Ureter (tissue), 1 donor: Measurements from ENCODE around the gene GREB1. TPM values are rescaled to one million over a fixed set of nuclear protein-coding genes. Genes with fewer than 3 reads are reported as not detected.

Experiments used
- DNase-seq: peaks from one replicate; pipeline ENCODE4 v3.0.0-alpha.2; 2020; ENCODE audit warnings: low spot score
- total RNA-seq: library from RNA; stranded (reverse); gene quantifications from one replicate; pipeline ENCODE4 v1.2.4, GENCODE V29; 2023
- donor health status: DM: yes; HTN: yes; CAD: no.

Gene GREB1
- total RNA-seq, 1 donor from 2014 or later = 5.1 TPM

GRCh38 chr2:11680901-11681721 lies 147.3 kb downstream of the GREB1 start:
- no peak for DNase-seq

GRCh38 chr2:11681722-11682589 lies 148.1 kb downstream of the GREB1 start:
- no peak for DNase-seq

GRCh38 chr2:11682590-11682915 lies 148.7 kb downstream of the GREB1 start:
- no peak for DNase-seq

GRCh38 chr2:11683476-11683875 lies 149.6 kb downstream of the GREB1 start:
- DNase-seq = no peak

DNA sequence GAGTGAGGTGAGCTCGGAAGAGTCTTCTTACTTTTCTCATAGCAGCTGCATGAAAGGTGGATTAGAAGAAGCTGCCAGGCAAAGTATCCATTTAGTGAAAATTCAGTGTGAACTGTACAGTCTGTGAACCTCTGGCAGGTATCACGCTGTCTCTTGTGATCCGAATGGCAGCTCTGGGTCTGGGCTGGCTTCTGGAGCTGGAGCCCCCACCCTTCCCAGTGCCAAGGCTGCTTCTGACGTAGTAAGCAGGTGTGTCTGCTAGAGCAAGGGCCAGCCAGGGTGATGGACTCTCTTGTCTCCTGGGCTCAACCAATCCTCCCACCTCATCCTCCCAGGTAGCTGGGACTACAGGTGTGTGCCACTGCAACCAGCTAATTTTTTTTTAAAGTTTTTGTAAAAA lies 150.1 kb downstream of the GREB1 start:
- DNase-seq = no peak

DNA sequence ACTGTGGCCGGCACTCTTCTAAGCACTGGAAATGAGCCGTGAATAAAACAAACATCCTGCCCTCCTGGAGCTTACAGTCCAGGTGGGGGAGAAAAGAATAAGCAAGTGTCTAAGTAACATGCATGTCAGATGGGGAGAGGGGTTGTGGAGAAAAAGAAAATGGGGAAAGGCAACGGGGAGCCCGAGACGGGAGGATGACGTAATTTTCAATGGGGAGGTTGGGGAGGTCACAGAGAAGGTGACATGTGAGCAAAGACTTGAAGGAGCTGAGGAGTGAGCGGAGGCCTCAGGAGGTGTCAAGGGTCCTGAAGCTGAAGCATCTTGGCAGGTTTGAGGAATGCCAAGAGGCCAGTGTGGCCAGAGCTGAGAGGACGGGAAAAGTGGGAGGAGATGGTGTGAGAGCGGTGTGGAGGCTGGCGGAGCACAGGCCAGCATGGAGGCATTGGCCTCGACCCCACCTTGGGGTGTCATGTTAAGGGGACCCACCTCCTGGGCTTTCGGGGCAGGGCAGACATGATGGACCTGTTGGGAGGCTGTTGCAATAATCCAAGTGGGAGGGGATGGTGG lies 151.1 kb downstream of the GREB1 start:
- DNase-seq = no peak

GRCh38 chr2:11685906-11686470 lies 152.1 kb downstream of the GREB1 start:
- DNase-seq = no peak

DNA sequence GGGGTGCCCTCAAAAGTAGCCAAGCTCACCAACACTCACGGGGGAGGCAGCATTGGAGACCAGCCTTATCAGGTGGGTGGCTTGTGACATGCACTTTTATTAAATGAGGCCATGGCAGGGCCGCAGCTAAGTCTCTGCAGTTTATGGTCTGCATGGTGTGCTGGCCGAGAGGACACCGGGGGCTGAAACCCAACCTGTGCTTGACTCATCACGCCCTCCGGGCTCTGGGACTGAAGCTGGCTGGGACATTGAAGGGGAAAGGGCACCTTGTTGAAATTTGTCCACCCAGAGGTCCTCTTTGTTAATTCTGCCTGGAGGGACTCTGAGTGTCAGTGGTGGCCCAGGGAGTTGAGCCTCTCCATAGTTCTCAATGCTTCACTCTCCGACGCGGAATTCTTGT lies 153.9 kb downstream of the GREB1 start:
- no peak for DNase-seq

DNA sequence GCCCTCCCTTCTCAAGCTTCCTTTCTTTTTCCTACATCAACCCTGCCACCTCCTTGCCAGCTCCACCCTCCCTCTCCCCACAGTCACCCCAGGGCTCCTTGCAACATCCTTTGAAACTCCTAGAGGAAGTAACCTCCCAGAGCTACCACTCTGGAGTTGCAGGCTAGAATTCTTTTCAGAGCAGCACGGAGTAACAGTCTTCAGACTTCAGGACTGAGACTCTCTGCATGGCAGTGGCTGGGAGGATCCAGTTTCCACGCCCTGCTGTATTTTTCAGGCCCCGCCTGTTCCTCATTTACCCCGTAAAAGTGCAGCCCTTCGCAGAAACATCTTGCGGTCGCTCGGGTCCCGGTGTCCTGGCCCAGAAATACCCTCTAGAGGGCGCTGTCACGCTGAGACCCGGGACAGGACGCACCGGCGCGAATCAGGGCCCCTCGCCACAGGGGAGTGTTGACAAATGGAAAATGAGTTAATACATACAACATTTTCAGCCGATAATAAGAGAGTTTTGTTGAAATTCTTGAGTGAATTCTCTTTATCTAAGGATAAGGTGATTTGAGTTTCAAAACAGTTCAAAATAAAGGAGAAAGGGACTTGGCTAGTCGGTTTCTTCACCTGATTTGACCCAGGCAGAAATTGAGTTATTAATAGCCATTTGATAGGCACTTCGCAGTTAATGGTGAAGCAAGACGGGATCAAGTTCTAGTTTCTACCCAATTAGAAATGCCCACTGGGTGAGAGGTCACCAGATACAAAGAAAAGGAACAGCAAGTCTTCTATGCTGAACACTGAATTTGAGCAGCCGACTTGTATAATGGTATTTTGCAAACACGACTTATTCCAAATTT lies 154.6 kb downstream of the GREB1 start:
- peak; percentile 83 for DNase-seq

DNA sequence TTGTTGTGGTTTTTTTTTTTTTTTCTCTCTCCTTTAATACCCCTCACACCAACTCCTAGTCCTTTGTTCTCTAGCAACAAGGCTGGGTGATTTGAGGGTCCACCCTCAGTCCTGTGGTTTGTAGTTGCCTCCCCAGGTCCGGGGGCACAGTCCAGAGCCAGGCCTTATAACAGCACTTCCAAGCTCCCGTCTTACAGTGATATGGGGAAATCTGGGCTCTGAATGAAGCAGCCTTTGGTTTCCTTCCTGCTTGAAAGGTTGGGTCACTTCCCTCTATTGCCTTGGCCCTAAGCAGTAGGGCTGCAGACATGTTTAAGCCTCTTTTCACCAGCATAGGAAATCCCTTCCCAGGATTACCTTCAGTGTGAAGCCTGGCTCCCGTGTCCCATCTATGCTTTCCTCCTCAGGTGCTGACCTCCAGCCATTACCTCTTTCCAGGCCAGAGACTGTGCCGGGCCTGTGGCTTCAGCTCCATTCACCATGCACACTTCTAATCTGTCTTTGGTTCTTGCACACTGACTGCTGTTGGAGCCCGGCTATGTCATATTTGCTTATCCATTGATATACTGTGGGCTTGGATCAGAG lies 157.3 kb downstream of the GREB1 start:
- DNase-seq = no peak

Other genes starting within 250 kb of the GREB1 start
- gene ROCK2, start 189.4 kb upstream of the GREB1 start, total RNA-seq = 84.5 TPM
- gene E2F6, start 67.9 kb upstream of the GREB1 start, total RNA-seq = 13.4 TPM
- not detected for gene NTSR2, start 136.2 kb downstream of the GREB1 start, total RNA-seq
- 32.3 TPM for gene LPIN1, start 212.6 kb downstream of the GREB1 start, total RNA-seq